ENCODE data around the gene SIK2.
"Not testable (repeated sequence)": the region's sequence is repeated elsewhere in the genome, so short reads cannot be mapped to it uniquely, and the experiment has no call there.

The SIK2 gene

GRCh38 chr11:111657905-111658304, 55.7 kb downstream of the SIK2 start:
- not testable (repeated sequence) for DNase-seq (ENCODE audit: low read depth, low spot score)

DNA sequence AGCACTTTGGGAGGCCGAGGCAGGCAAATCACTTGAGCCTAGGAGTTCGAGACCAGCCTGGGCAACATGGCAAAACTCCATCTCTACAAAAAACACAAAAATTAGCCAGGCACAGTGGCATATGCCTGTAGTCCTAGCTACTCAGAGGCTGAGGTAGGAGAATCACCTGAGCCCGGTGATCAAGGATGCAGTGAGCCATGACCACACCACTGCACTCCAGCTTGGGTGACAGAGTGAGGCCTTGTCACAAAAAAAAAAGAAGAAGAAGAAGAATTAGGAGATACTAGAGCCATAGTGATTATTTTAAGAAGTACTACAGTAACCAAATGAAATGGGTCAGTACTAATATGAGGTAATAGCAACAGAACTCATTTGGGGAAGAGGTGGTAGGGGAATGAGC, 56.2 kb downstream of the SIK2 start:
- DNase-seq (ENCODE audit: low read depth, low spot score), result not testable (repeated sequence)

- no peak for DNase-seq (ENCODE audit: low read depth, low spot score)
These were observed 57.2 kb downstream of the SIK2 start for GRCh38 chr11:111659201-111660115.

DNA sequence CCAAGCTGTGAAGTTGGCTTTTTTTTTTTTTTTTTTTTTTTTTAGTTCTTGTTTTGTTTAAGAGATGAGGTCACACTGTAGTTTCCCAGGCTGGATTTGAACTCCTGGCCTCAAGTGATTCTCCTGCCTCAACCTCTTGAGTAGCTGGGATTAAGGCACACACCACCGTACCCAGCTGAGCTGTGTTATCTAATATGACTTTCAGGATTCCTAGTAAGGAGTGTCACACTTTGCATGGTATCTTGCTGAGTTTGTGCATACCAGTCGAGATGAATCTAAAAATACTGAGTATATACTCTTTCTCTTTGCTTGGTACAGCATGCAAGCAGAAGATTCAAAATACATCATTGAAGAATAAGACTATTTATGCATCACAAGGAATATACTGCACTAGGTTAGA, 58.6 kb downstream of the SIK2 start:
- DNase-seq (ENCODE audit: low read depth, low spot score), result no peak

GRCh38 chr11:111663820-111664219, 61.6 kb downstream of the SIK2 start:
- DNase-seq (ENCODE audit: low read depth, low spot score), result no peak

GRCh38 chr11:111665777-111666176, 63.5 kb downstream of the SIK2 start:
- no peak for DNase-seq (ENCODE audit: low read depth, low spot score)

GRCh38 chr11:111668980-111669379, 66.7 kb downstream of the SIK2 start:
- no peak for DNase-seq (ENCODE audit: low read depth, low spot score)

- no peak for DNase-seq (ENCODE audit: low read depth, low spot score)
These were observed 69.1 kb downstream of the SIK2 start for GRCh38 chr11:111671383-111671782.

DNA sequence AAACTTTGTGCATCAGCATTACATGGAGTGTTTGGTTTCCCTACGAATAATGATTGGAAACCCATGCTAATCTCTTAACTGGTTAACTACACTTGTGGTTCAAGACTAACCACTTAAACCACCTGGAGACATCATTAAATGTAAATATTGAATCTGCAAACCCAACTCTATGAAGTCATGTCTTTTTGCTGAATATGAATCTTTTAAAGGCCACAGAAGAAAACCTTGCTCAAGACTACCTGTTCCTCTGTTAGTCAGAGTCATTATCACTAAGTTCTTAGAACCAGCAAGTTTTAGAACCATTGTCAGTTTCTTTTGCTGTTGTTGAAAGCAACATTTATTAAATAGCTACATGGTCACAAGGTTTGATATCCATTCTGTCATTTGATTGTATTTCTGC, 70.7 kb downstream of the SIK2 start:
- DNase-seq (ENCODE audit: low read depth, low spot score), result no peak

DNA sequence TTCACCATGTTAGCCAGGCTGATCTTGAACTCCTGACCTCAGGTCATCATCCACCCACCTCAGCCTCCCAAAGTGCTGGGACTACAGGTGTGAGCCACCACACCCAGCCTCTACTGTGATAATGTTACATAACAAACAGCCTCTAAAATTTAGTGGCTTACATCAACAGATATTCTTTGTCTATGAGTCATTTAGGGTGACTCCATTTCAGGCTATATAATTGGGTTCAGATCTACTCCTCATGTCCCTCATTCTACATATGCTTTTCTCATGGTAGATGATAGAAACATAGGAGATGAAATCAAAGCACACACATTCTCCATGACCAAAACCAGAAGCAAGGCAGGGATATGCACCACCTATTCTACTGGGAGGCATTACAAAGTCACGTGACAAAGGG, 72.7 kb downstream of the SIK2 start:
- DNase-seq (ENCODE audit: low read depth, low spot score), result no peak

DNA sequence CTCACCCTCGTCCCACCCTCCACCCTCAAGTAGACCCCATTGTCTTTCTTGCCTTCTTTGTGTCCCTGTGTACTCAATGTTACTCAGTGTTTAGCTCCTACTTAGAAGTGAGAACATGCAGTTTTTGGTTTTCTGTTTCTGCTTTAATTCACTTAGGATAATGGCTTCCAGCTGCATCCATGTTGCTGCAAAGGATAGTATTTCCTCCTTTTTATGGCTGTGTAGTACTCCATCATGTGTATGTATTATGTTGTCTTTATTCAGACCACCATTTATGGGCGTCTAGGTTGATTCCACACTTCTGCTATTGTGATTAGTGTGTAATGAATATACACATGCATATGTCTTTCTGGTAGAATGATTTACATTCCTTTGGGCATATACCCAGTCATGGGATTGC, 73.6 kb downstream of the SIK2 start:
- DNase-seq (ENCODE audit: low read depth, low spot score), result no peak

DNA sequence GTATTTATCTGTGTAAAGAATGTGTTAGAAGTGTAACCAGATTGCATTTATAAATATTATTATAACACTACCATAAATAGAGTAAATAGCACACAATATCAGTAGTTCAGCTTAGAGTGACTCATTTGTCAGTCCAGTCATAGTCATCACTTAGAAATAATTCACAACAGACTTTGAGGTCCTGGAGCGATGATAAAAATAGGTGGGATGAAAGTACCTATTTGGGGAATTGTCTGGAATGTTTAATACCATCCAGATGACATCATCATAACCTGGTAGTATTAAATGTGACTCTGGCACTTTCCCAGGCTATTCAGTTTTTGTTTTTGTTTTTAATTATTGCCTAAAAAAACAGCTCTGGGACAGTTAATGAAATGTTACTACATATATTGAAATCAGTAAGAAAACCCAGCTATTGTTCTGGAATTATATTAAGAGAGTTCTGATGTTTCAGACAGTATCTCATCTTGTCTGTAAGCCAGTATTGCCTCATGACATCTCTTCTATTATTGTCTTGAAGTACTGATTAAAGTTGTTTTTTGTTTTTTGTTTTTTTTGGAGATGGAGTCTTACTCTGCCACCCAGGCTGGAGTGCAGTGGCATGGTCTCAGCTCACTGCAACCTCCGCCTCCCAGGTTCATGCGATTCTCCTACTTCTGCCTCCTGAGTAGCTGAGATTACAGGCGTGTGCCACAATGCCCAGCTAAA, 74.8 kb downstream of the SIK2 start:
- no peak for DNase-seq (ENCODE audit: low read depth, low spot score)

GRCh38 chr11:111680486-111681175, 78.4 kb downstream of the SIK2 start:
- no peak for DNase-seq (ENCODE audit: low read depth, low spot score)

DNA sequence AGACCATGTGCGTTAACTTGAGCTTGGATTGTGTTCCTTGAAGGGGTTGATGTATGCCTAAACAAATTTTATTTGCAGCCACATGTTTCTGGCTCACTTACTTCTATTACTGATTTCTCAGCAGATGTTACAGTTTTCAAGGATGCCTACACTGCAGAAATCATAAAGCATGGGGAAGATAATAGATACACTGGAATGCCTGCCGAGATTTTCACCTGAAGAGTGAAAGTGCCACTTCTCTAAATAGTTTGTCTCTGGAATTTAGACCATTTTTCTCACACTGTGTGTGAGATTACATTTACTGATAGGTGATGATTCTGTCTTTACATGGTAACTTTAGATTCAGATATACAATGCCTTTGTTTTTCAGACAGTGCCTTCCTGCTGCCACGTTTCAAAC, 81.6 kb downstream of the SIK2 start:
- DNase-seq (ENCODE audit: low read depth, low spot score), result no peak

DNA sequence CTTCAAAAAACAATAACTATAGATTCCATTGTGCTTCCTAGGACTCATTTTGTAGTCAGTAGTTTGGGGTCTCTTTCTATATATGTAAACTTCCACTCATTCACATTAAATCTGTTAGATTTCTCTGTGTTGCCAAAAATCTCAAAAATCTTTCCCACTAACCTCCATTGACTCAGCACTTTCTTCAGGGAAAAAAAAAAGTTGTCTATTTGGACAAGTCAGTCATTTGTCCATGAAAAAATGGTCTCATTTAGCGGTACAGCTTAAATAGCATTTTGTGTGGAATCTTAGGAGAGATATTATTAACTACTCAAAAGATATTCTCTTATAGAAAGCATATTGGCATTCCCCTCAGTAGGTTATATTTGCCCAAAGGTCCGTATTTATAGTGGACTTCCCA, 82.0 kb downstream of the SIK2 start:
- DNase-seq (ENCODE audit: low read depth, low spot score), result no peak

DNA sequence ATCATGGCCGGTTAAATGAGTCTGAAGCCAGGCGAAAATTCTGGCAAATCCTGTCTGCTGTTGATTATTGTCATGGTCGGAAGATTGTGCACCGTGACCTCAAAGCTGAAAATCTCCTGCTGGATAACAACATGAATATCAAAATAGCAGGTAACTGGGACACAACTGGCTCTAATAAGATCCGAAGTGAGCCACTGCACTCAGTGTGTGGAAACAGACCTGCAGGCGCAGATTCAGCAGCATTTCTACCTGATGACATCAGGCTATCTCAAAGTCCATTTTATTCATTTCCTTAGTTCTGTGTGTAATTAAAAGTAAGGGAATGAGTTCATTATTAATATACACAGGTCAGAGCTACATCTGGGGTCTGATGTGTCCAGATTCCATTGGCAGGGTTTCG, 85.8 kb downstream of the SIK2 start:
- DNase-seq (ENCODE audit: low read depth, low spot score), result no peak

GRCh38 chr11:111691176-111691575, 88.9 kb downstream of the SIK2 start:
- DNase-seq (ENCODE audit: low read depth, low spot score), result no peak

GRCh38 chr11:111691741-111692140, 89.5 kb downstream of the SIK2 start:
- DNase-seq (ENCODE audit: low read depth, low spot score), result no peak

- no peak for DNase-seq (ENCODE audit: low read depth, low spot score)
These were observed 91.1 kb downstream of the SIK2 start for GRCh38 chr11:111693224-111693937.

GRCh38 chr11:111694851-111695250, 92.6 kb downstream of the SIK2 start:
- no peak for DNase-seq (ENCODE audit: low read depth, low spot score)

GRCh38 chr11:111696556-111696955, 94.3 kb downstream of the SIK2 start:
- no peak for DNase-seq (ENCODE audit: low read depth, low spot score)

- DNase-seq (ENCODE audit: low read depth, low spot score), result no peak
These were observed 95.7 kb downstream of the SIK2 start for GRCh38 chr11:111697933-111698371.
